HEK293T (cell line): ENCODE data around the gene LILRB5.
"Not testable (repeated sequence)": the region's sequence is repeated elsewhere in the genome, so short reads cannot be mapped to it uniquely, and the experiment has no call there.

ENCODE experiments used
- CTCF ChIA-PET: fragments of 350-600 bp; formaldehyde crosslinking; extraction: SDS; loops from one replicate; lab custom pipeline; 2021; ENCODE audit warnings: antibody characterized with exemption, inconsistent platforms; lab: Yijun Ruan, JAX
- POLR2A ChIA-PET: fragments of 350-600 bp; formaldehyde crosslinking; extraction: SDS; loops from one replicate; lab custom pipeline; 2020; ENCODE audit warnings: antibody characterized with exemption, inconsistent platforms; lab: Yijun Ruan, JAX
- DNase-seq: peaks from one replicate; pipeline ENCODE4 v3.0.0; 2012; ENCODE audit warnings: mixed read lengths; ENCODE audit errors: extremely low spot score
- ARNT ChIP-seq: fragments of 450-650 bp; IDR thresholded peaks from 2 replicates; pipeline ENCODE4 v1.6.1; 2017; ENCODE audit warnings: mild to moderate bottlenecking
- BHLHE40 ChIP-seq: fragments of 450-650 bp; IDR thresholded peaks from 2 replicates; pipeline ENCODE4 v1.6.1; 2016; ENCODE audit warnings: mild to moderate bottlenecking, moderate library complexity, borderline replicate concordance
- CTBP1 ChIP-seq: fragments of 450-650 bp; IDR thresholded peaks from 2 replicates; pipeline ENCODE4 v1.6.1; 2016; ENCODE audit warnings: borderline replicate concordance
- ELF4 ChIP-seq: fragments of 450-650 bp; IDR thresholded peaks from 2 replicates; pipeline ENCODE4 v1.6.1; 2017; ENCODE audit warnings: antibody characterized with exemption
- FOXA1 ChIP-seq: fragments of 450-650 bp; IDR thresholded peaks from 2 replicates; pipeline ENCODE4 v1.6.1; 2016; ENCODE audit warnings: mild to moderate bottlenecking
- FOXK2 ChIP-seq: fragments of 450-650 bp; IDR thresholded peaks from 2 replicates; pipeline ENCODE4 v1.6.1; 2016; ENCODE audit warnings: mild to moderate bottlenecking
- FOXM1 ChIP-seq: fragments of 450-650 bp; IDR thresholded peaks from 2 replicates; pipeline ENCODE4 v1.6.1; 2017; ENCODE audit warnings: mild to moderate bottlenecking, borderline replicate concordance
- HDGF ChIP-seq: fragments of 450-650 bp; IDR thresholded peaks from 2 replicates; pipeline ENCODE4 v1.6.1; 2017; ENCODE audit warnings: antibody characterized with exemption, borderline replicate concordance
- L3MBTL2 ChIP-seq: fragments of 450-650 bp; conservative IDR thresholded peaks from 2 replicates; pipeline ENCODE4 v1.6.1; 2016; ENCODE audit warnings: mild to moderate bottlenecking
- LEF1 ChIP-seq: fragments of 450-650 bp; IDR thresholded peaks from 2 replicates; pipeline ENCODE4 v1.6.1; 2017; ENCODE audit warnings: mild to moderate bottlenecking, borderline replicate concordance
- NFRKB ChIP-seq: fragments of 450-650 bp; IDR thresholded peaks from 2 replicates; pipeline ENCODE4 v1.6.1; 2016; ENCODE audit warnings: mild to moderate bottlenecking, moderate library complexity
- PKNOX1 ChIP-seq: fragments of 450-650 bp; IDR thresholded peaks from 2 replicates; pipeline ENCODE4 v1.6.1; 2016
- SP1 ChIP-seq: fragments of 450-650 bp; IDR thresholded peaks from 2 replicates; pipeline ENCODE4 v1.6.1; 2017
- SUZ12 ChIP-seq: fragments of 450-650 bp; IDR thresholded peaks from 2 replicates; pipeline ENCODE4 v1.6.1; 2016; ENCODE audit warnings: mild to moderate bottlenecking
- TARDBP ChIP-seq: fragments of 450-650 bp; IDR thresholded peaks from 2 replicates; pipeline ENCODE4 v1.6.1; 2016
- ZNF384 ChIP-seq: fragments of 450-650 bp; IDR thresholded peaks from 2 replicates; pipeline ENCODE4 v1.6.1; 2016

Gene LILRB5

GRCh38 chr19:54209811-54210494 is 47.1 kb downstream of the LILRB5 start:
- CTCF ChIA-PET, result no interaction called here
- no peak for TF ChIP-seq FOXK2
- TF ChIP-seq SP1, result no peak
- peak; percentile 61 for DNase-seq
- POLR2A ChIA-PET, result interaction anchor here (1.0 to 6.7 kb wide), 5 partner anchors 9 to 50 kb away, joined by 3 to 46 read pairs (median 4); partner anchors contain the start of genes MBOAT7, RPS9 and TSEN34

GRCh38 chr19:54209058-54209810 is 47.8 kb downstream of the LILRB5 start:
- CTCF ChIA-PET, result no interaction called here
- POLR2A ChIA-PET, result interaction anchor here (1.0 to 6.7 kb wide), 5 partner anchors 8 to 49 kb away, joined by 3 to 46 read pairs (median 4); partner anchors contain the start of genes MBOAT7, RPS9 and TSEN34
- TF ChIP-seq ZNF384 (no peak), FOXK2 (no peak), SP1 (no peak), PKNOX1 (no peak), BHLHE40 (no peak), ARNT (no peak), FOXA1 (no peak), FOXM1 (no peak), NFRKB (no peak), LEF1 (no peak), TARDBP (no peak)
- DNase-seq, result no peak

GRCh38 chr19:54208784-54209057 is 48.4 kb downstream of the LILRB5 start:
- TF ChIP-seq TARDBP (no peak), FOXK2 (no peak), PKNOX1 (no peak), FOXA1 (no peak), LEF1 (no peak), BHLHE40 (no peak)
- ChIA-PET POLR2A (interaction anchor here (1.0 to 6.7 kb wide), 3 partner anchors 8 to 19 kb away, joined by 4 to 46 read pairs (median 18); partner anchors contain the start of genes MBOAT7, RPS9 and TSEN34), CTCF (no interaction called here)
- no peak for DNase-seq

GRCh38 chr19:54207983-54208783 is 48.9 kb downstream of the LILRB5 start:
- CTCF ChIA-PET, result no interaction called here

GRCh38 chr19:54207676-54207982 is 49.4 kb downstream of the LILRB5 start:
- TF ChIP-seq FOXK2 (no peak), CTBP1 (no peak), FOXM1 (no peak), ELF4 (no peak), TARDBP (no peak), ZNF384 (no peak), ARNT (no peak), LEF1 (no peak)
- ChIA-PET POLR2A (interaction anchor here (6.7 kb wide), 1 partner anchor 18 kb away, joined by 46 read pairs; the partner anchor contains the start of genes MBOAT7 and TSEN34), CTCF (no interaction called here)
- no peak for DNase-seq

More at GRCh38 chr19:54207983-54208783, 48.9 kb downstream of the LILRB5 start:
- TF ChIP-seq BHLHE40 (peak; percentile 31; the same call in 1 of the 2 replicates), CTBP1 (no peak), ELF4 (no peak; the same call in 1 of the 2 replicates), LEF1 (no peak), SUZ12 (no peak)
- POLR2A ChIA-PET, result interaction anchor here (6.7 kb wide), 1 partner anchor 19 kb away, joined by 46 read pairs; the partner anchor contains the start of genes MBOAT7 and TSEN34
- DNase-seq, result no peak

- CTCF ChIA-PET, DNase-seq: not testable (repeated sequence)
- POLR2A ChIA-PET, result interaction anchor here (6.7 kb wide), 1 partner anchor 18 kb away, joined by 46 read pairs; the partner anchor contains the start of genes MBOAT7 and TSEN34
Observed at GRCh38 chr19:54207193-54207592, 49.9 kb downstream of the LILRB5 start.

GRCh38 chr19:54206831-54207177 is 50.3 kb downstream of the LILRB5 start:
- TF ChIP-seq TARDBP (no peak), ARNT (no peak), LEF1 (no peak), FOXA1 (no peak), FOXK2 (no peak), L3MBTL2 (no peak), PKNOX1 (no peak), BHLHE40 (no peak), NFRKB (no peak), FOXM1 (no peak), SUZ12 (no peak), ZNF384 (no peak), SP1 (no peak), CTBP1 (no peak), ELF4 (no peak), HDGF (no peak)
- POLR2A ChIA-PET, result interaction anchor here (6.7 kb wide), 1 partner anchor 17 kb away, joined by 46 read pairs; the partner anchor contains the start of genes MBOAT7 and TSEN34
- no peak for DNase-seq
- CTCF ChIA-PET, result no interaction called here
